Colonic mucosa (tissue), 4 donors: Measurements from ENCODE around the gene LRRC17. TPM values are rescaled to one million over a fixed set of nuclear protein-coding genes. Genes with fewer than 3 reads are reported as not detected.

ENCODE experiments used
- DNase-seq: peaks from one replicate; pipeline ENCODE4 v3.0.0-alpha.2; 2020
- H3K27ac ChIP-seq: fragments of 200-600 bp; one replicate; pipeline ENCODE4 v1.8.0; 2021
- H3K27me3 ChIP-seq: fragments of 200-600 bp; one replicate; pipeline ENCODE4 v1.8.0; 2021
- H3K36me3 ChIP-seq: fragments of 200-600 bp; one replicate; pipeline ENCODE4 v1.8.0; 2021
- H3K4me1 ChIP-seq: fragments of 200-600 bp; one replicate; pipeline ENCODE4 v1.8.0; 2021; ENCODE audit warnings: mild to moderate bottlenecking
- H3K4me3 ChIP-seq: fragments of 200-600 bp; one replicate; pipeline ENCODE4 v1.8.0; 2021
- H3K9ac ChIP-seq, 2 donors: one replicate each; pipeline ENCODE4 v1.7.0; 2013; ENCODE audit warnings: control low read depth in 2 of 2, low read depth in 2 of 2, low read length in 2 of 2
- H3K9me3 ChIP-seq: fragments of 200-600 bp; one replicate; pipeline ENCODE4 v1.8.0; 2021
- intact Hi-C: fragments of 100-400 bp; cut with DNase I; formaldehyde crosslinking; loops from one replicate; pipeline ENCODE4 v1.14.1; 2022
- total RNA-seq, 2 donors: library from RNA; stranded (reverse); fragmentation: NEBNext Ultra II Directional in 1 of 2; extraction: Animal tissue kit (Norgen Biotek cat#: 25700) in 1 of 2; gene quantifications; one replicate each; pipeline ENCODE4 v1.2.1, GENCODE V29; 2021
- TF ChIP-seq, protein P1 (sequence below): fragments of 200-600 bp; IDR thresholded peaks from one replicate; pipeline ENCODE4 v1.8.0; 2022; ENCODE audit warnings: antibody characterized with exemption, mild to moderate bottlenecking
- donor health status: healthy.
- donor health status: DM: no; HTN: no; CAD: no.
- donor health status: DM: no; HTN: no; CAD: no.

The LRRC17 gene
- total RNA-seq, 2 donors from 2014 or later = 0.91 to 1.1 TPM

DNA sequence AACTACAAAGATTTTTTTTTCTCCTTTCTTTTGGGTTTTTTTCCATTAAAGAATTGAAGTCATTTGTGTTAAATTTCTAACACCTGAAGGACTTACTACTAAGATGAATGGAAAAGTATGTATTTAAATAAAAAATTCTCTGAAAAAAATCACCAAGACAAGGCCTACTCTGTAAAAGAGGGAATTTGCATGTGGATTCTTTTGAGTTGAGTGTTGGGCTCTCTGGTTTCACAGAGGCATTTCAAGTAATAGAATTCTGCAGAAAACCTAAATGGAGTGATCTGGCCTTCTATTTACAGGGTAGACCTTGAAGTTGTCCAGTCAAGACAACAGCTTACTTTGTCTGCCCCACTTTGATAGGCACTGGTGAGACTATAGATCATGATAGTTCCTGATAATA, 4.1 kb downstream of the LRRC17 start:
- H3K27ac ChIP-seq = no peak overlapping the region

DNA sequence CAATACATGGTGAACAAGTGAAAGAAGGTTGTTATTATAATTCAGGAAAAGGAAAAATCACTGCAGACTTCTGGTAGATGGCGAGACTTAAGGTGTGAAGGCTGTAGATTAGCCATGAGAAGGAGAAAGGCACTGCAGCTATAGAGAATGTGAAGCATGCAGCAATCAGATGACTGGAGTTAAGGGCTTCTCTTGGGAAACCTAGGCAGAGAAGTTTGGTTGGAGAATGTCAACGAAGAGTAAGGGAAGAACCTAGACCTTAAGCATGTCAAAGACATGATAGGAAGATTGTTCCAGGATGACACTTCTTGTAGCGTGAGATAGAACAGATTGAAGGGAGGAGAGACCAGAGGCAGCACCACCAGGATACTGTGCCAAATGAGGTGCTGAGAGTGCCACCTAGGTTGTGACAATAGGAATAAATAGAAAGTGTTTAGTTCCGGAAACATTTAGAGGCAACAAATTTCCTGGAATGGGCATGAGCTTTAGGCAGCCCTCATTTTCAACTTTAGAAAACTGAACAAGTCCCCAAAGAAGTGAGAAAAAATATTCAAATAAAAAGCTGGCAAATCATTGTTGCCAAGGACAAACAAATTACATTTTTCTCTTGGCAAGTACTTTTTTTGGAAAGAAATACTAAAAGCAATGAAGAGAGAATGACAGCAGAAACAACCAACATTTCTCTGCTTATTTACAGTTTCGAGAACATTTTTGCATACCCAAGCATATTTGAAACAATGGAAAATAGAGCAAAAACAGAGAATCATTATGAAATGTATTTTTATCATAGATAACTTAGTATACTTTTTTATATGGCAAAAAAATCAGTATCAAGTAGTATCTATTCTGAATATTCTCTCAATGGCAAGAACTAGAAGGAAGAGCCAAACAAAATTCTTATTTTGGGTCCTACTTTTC, 4.9 kb downstream of the LRRC17 start:
- DNase-seq = no peak
- intact Hi-C loops = no loop called here
- no peaks in the 10 kb centered on the region for H3K4me1 ChIP-seq
- no peaks in the 10 kb centered on the region for H3K36me3 ChIP-seq
- H3K9me3 ChIP-seq = no peaks in the 10 kb centered on the region
- no peak overlapping the region for H3K4me3 ChIP-seq
- no peak overlapping the region for H3K9ac ChIP-seq
- TF ChIP-seq, protein P1, sequence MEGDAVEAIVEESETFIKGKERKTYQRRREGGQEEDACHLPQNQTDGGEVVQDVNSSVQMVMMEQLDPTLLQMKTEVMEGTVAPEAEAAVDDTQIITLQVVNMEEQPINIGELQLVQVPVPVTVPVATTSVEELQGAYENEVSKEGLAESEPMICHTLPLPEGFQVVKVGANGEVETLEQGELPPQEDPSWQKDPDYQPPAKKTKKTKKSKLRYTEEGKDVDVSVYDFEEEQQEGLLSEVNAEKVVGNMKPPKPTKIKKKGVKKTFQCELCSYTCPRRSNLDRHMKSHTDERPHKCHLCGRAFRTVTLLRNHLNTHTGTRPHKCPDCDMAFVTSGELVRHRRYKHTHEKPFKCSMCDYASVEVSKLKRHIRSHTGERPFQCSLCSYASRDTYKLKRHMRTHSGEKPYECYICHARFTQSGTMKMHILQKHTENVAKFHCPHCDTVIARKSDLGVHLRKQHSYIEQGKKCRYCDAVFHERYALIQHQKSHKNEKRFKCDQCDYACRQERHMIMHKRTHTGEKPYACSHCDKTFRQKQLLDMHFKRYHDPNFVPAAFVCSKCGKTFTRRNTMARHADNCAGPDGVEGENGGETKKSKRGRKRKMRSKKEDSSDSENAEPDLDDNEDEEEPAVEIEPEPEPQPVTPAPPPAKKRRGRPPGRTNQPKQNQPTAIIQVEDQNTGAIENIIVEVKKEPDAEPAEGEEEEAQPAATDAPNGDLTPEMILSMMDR = no peak
- H3K27ac ChIP-seq = no peak overlapping the region
- H3K27me3 ChIP-seq = no peaks in the 10 kb centered on the region

More for the DNA sequence above, 4.1 kb downstream of the LRRC17 start:
- TF ChIP-seq, protein P1 = no peak
- Histone ChIP-seq H3K4me3 (no peak overlapping the region), H3K36me3 (no peaks in the 10 kb centered on the region), H3K27me3 (no peaks in the 10 kb centered on the region), H3K9me3 (no peaks in the 10 kb centered on the region), H3K9ac (no peak overlapping the region), H3K4me1 (no peaks in the 10 kb centered on the region)
- no peak for DNase-seq
- intact Hi-C loops = no loop called here

DNA sequence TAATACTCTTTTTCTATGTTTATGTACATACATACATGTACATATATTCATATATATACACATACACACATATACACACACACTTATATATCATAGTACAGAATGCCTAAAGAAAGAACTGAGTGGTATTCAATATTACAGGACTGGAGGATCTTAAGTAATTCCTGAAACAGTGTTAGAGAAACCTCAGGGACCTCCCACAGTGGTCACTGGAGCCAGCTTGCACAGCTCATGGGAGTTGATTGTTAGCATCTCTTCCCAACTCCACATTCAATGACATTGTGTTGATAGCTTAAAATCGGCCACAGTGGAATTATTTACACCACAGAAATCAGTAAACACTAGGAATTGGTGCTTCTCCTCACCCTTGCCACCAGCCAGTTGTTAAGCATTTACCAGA, 6.0 kb downstream of the LRRC17 start:
- no peaks in the 10 kb centered on the region for H3K36me3 ChIP-seq
- no peaks in the 10 kb centered on the region for H3K9me3 ChIP-seq
- no peak overlapping the region for H3K9ac ChIP-seq
- no peaks in the 10 kb centered on the region for H3K4me1 ChIP-seq
- no peaks in the 10 kb centered on the region for H3K27me3 ChIP-seq
- TF ChIP-seq, protein P1 = no peak
- H3K4me3 ChIP-seq = no peak overlapping the region
- H3K27ac ChIP-seq = no peak overlapping the region
- no peak for DNase-seq
- intact Hi-C loops = no loop called here

DNA sequence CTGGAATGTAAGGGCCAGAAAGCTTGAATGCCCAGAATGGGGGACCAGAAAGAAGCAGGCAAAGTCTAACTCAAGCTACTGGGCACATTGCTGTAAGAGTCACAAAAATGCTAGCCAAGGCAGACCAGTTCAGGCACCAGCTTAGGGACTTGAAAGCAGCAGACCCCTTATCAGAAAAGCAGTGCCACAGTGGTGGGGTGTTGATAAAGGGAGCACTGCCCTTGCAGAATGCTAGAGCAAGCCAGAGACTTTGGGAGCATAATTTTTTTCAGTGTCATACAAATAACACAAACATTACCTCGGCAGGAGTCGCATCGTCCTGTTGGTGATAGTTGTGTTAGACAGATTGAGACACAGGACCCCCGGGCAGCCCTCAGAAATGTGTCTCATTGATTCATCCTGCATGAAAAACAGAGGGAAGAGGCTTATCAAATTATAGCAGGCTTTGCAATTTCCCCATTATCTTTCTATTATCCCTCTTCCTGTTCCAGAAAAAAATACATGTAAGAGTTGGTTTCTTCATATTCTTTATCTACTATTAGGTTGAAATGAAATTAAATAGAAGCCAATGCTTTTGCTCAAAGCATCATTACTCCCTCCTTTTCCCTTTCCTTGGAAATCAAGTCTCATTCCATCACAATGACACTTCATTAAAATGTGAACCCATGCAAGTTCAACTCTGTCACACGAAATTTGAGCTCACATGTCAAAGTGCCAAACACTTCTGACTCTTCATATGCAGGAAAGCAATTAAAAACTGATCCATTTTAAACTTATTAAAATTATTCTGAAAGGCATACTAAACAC, 13.4 kb downstream of the LRRC17 start:
- Histone ChIP-seq H3K27me3 (no peaks in the 10 kb centered on the region), H3K27ac (no peak overlapping the region), H3K4me1 (no peaks in the 10 kb centered on the region), H3K4me3 (no peak overlapping the region), H3K9me3 (no peaks in the 10 kb centered on the region), H3K36me3 (no peaks in the 10 kb centered on the region), H3K9ac (no peak overlapping the region)
- intact Hi-C loops = no loop called here
- no peak for DNase-seq
- TF ChIP-seq, protein P1 = no peak

DNA sequence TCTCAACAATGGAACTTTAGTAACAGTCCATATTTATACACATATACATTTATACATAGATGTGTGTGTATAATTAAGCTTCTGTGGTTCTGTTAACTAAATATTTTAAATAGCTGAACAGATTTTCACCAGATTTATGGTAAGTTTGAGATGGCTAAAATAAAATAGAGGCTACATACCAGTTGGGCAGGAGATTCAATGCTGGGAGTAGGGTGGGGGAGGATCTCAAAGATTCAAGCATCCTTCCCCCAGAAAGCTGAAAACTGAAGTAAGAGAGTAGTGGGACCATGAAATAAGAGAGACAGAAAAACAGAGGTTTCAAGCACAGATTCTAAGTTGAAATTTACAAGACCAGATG, 14.0 kb downstream of the LRRC17 start:
- Histone ChIP-seq H3K27ac (no peak overlapping the region), H3K4me3 (no peak overlapping the region), H3K36me3 (no peaks in the 10 kb centered on the region), H3K4me1 (no peaks in the 10 kb centered on the region), H3K27me3 (no peaks in the 10 kb centered on the region), H3K9ac (no peak overlapping the region), H3K9me3 (no peaks in the 10 kb centered on the region)
- intact Hi-C loops = no loop called here
- TF ChIP-seq, protein P1 = no peak
- DNase-seq = no peak
